OCI-M2 (cell line): ENCODE data around the gene TLE5.
"Not testable (repeated sequence)": the region's sequence is repeated elsewhere in the genome, so short reads cannot be mapped to it uniquely, and the experiment has no call there.

Experiments
- DNase-seq: peaks from one replicate; lab custom pipeline; 2025; ENCODE audit not compliant: unreplicated experiment; lab: John Stamatoyannopoulos, UW

TLE5 gene

DNA sequence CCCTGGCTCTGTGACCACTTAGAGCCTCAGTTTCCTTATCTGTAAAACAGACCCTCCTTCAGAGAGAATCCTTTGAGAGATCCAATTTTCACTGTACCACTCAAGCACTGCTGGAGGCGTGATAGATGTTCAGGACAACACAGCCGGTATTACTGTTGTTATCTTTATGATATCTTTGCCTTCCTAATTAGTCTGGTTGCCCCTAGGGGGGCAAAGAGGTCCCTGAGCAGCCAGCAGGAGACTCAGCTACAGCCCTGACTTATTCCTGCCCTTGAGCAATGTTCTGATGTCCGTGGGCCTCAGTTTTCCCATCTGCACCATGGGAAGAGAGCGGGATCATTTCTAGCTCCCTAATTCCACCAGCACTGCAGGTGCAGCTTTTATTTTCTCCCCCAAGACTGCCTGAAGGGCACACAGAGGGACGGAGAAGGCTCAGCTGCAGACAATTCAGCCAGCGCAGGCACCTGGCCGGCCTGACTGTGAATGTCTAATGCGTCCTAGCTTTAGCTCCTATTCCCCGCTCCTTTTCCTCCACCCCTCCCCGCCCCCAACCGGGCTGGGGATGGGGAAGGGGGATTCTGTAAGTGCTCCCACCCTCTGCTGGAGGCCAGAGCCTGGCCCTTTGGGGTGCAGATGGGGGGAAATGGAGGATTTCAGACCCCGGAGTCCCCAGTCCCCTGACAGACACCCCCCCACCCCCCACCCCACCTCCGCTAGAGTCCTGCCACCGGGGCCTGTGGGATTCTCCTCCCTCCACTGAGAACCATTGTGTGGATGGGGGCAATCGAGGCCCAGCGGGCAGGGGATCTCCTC, 16.2 kb downstream of the TLE5 start:
- no peak for DNase-seq

DNA sequence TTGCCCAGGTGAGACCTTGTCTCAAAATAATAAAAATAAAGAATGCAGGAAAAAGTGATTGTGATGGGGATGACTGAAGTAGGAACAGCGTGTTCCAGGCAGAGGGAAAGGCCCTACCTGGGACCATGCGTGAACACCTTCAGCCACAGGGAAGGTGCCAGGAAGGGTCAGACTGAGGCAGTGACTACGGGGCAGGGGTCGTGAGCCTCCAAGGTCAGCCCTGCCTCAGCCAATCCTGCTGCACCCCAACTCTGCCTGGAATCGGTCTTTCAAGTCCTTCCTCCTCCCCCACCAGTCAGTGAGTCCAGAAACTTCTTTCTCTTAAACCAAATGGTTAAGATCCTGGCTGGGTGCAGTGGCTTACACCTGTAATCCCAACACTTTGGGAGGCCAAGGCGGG, 17.1 kb downstream of the TLE5 start:
- no peak for DNase-seq

DNA sequence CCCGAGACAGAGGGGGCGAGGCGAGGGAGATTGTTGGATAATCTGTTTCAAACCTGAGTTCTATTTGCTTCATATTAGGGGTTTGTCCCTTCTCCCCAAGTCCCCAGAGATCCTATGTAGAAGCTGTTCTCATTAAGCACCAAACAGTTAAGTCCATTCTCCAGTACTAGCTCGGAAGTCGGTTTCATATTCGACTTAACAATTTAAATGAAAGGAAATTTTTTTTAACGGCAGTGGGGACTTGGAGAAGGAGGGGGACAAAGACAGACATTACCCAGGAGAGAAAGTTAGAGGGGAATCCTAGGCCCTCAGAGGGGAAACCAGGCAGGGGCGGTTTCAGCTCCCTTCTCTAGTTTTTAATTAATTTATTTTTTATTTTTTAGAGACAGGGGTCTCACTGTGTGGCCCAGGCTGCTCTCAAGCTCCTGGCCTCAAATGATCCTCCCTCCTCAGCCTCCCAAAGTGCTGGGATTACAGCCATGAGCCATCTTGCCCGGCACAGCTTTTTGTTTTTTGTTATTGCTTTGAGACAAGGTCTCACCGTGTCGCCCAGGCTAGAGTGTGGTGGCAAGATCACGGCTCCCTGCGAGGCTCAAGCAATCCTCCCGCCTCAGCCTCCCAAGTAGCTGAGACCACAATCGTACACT, 19.6 kb downstream of the TLE5 start:
- DNase-seq = no peak

DNA sequence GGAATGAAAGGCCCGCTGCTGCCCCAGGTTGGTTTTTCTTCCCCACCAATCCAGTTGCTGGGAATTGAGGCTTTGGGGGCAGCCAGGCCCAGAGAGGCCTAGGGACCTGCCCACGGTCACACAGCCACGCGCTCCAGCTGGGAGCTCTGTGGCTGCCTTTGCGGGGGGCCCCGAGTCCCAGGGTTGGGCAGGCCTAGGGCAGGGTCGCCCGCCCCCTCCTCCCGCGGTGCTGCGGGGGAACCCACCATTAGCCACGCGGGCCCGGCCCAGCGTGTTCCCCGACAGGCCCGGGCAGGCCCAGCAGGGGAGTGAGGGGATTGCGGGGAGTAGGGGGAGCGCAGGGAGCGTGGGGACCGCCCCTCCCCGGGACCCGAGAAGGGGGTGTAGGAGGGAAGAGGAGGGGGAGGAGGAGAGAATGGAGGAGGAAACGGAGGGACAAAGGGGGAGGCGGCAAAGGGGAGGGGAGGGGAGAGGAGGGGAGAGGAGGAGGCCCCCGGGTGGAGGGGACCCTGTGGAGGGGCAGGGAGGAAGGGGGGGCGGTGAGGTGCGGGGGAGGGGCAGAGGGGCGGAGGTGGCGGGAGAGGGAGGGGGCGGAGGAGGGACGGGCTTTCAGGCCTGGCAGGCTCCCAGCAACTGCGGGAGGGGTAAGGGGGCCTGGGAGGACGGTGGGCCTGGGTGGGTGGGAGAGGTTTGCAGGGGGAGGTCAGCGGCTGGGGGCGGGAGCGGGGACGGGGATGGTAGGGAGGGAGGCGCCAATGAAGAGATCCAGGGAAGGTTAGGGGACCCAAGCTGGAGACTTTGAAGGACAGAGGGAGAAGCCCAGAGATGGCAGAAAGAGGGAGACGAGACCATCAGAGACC, 20.3 kb downstream of the TLE5 start:
- DNase-seq = no peak

DNA sequence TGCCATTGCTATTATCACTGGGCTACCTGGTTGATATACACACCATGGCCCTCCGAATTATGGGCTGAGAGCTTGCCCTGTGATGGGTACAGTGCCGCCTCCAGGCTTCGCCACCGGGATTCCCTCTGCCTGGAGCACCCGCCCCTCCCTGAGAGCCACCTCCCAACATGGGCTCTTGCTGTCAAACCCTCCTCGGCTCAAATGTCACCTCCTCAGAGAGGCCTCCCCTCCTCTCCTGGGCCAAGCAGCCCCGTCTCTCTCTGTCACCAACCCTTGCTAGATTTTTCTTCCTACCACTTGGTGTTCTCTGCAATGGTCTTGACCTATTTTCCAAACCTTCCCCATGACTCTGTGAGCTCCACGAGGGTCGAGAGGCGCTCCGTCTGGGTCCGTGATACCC, 21.0 kb downstream of the TLE5 start:
- DNase-seq = no peak

DNA sequence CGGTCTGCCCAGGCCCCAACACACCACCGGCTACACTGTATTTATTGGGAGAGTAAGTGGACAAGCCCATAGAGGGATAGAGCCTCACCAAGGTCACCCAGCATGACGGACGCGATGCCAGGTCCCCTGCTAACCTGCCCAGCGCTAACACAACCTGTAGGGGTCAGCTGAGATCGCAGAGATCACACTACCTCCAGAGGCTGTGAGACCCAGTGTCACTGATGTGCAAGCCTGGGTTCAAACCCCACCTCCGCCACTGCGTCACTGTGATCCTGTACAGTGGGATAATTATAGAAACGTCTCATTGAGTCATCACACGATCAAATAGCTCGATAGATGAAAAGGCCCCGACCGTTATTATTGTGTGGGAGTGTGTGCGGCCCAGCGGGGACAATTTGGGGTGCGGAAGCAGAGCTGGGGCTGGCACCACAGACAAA, 22.6 kb downstream of the TLE5 start:
- DNase-seq = no peak

DNA sequence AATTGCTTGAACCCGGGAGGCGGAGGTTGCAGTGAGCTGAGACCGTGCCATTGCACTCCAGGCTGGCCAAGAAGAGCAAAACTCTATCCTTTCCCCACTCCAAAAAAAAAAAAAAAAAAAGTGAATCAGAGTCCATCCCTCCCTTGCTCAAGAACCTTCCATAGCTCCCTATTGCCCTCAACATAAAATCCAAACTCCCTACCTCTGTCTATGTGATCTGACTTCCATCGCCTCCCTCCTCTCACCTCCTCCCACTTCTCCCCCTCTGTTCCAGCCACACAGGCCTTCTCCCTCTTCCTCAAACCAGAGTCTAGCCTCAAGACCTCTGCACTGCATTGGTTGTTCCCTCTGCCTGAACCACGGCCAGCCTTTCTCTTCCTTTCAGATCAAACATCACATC, 23.2 kb downstream of the TLE5 start:
- DNase-seq = no peak

DNA sequence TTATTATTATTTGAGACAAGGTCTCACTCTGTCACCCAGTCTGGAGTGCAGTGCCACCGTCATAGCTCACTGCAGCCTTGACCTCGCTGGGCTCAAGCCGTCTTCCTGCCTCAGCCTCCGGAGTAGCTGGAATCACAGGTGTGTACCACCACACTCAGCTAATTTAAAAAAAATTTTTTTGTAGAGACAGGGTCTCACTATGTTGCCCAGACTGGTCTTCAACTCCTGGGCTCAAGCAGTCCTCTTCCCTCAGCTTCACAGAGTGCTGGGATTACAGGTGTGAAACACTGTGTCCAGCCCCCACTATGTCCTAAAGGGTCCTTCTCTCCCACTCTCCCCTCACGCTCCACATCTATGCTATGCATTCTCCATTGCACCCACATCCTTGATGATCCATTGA, 24.1 kb downstream of the TLE5 start:
- no peak for DNase-seq

DNA sequence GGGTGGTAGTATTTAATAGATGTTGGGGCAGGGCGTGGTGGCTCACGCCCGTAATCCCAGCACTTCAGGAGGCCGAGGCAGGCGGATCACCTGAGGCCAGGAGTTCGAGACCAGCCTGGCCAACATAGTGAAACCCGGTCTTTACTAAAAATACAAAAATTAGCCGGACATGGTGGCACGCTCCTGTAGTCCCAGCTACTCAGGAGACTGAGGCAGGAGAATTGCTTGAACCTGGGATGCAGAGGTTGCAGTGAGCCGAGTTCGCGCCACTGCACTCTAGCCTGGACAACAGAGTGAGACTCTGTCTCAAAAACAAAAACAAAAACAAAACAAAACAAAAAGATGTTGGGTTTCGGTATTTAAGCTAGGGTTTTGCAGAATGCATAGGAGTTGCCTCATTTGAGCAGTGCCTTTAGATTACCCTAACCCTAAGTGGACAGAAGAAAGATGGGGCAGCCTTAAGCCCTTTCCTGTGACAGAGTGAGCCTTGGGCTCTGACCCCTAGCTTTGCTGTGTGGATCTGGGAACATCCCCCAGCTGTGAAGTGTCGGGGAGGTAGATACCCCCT, 25.2 kb downstream of the TLE5 start:
- not testable (repeated sequence) for DNase-seq

DNA sequence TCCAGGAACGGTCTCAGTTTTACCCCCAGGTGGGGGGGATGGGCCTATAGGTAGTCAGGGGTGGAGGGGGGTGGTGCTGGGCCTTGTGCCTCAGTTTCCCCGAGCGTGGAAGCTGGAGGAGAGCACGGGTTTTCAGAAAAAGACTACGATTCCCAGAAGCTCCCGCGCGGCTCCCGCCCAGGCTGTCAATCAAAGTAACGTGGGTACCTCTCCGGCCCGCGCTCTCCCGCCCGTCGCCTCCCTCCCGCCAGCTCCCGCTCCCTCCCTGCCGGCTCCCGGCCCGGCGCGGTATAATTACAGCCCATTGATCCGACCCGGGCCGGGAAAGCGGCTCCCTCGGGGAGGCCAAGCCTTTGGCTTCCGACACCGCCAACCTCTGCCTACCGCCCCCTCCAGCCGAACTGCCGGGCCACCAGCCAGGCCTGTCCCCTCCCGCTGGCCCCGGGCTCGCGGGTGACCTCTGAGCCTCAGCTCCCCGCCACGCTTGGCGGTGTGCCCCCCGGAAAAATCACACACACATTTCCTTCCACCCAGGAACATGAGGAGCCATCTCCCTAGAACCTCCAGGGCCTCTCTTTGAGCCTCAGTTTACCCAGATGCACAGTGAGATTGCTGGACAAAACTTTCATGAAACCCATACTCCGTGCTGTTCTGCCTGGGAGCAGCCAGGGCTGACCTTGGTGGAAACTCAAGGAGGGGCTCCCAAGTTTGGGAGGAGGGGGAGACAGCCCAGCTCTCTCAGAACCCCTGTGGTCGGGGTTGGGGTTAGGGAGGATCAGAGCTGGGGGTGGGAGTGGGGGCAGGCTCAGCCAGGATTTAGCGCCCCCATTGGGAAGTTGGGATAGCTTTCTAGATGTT, 25.9 kb downstream of the TLE5 start:
- peak; percentile 58 for DNase-seq

DNA sequence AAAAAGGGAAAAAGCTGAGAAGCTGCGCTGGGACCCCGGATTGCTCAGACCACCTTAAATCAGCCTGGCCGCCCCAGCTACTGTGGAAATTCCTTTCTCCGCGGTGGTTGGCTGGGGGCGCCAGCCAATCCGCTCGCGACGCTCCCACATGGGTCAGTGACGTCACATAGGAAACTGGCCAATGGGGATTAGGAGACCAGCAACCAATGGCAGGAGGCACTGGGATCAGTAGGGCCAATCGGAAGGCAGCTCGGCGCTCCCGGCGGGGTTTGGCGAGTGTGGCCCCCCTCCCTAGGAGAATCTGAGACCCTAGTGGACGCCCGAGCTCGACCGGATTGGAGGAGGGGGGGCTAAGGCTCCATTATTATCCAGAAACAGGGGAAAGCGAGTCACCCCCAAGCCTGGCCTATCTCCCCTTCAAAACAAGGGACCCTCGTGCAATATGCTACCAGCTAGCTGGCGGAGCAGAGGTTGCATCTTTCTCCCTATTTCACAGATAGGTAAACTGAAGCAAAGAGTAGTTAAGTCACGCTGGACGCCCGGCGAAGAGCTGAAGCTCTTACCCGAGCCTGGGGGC, 26.7 kb downstream of the TLE5 start:
- DNase-seq = peak; percentile 83

DNA sequence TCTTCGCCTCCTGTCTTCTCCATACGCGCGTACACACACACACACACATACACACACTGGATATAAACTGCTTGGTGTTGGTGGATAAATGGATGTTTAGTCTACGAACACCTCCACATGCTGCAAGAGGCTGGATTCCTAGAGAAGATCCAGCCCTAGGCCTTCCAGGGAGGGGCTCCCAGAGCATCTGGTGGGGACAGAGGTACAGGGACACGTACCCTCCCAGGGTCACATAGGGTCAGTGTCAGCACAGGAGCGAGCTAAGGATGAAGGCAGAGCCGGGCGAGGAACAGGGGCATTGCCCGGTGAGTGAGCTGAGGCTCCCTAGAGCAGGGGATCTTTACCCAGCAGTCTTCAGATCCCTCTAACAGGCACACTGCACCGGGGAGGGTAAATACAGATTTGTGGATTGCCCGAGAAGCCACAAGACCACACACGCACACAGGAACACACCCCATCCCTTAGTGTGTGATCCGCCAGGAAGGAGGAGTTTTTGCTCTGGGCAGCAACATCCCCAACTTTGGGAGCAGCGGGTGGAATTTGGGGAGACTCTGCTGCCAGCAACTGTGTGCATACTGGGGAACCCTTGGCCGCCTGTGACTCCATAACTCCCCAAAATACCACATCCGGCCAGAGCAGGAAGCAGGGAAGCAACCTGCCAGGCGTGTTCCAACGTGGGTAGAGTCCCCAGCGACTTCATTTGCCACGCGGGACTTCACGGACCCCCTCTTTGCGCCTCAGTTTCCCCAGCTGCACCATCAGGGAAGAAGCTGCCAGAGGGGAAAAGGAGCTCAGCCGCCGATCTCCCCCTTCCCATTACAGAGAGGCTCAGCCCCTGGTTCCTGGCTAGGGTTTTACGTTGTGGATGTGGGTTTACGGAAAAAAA, 27.4 kb downstream of the TLE5 start:
- DNase-seq = no peak

DNA sequence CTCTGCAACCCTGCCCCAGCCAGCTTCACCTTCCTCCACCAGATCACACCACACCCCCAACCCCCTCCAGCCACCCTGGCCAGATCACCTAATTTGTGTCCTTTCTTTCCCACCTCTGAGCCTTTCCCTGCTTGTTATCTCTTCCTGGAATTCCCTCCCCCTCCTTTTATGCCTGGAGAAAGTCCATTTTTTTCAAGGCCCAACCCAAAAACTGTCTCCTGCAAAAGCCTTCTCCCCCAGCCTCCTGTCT, 28.0 kb downstream of the TLE5 start:
- DNase-seq = no peak

DNA sequence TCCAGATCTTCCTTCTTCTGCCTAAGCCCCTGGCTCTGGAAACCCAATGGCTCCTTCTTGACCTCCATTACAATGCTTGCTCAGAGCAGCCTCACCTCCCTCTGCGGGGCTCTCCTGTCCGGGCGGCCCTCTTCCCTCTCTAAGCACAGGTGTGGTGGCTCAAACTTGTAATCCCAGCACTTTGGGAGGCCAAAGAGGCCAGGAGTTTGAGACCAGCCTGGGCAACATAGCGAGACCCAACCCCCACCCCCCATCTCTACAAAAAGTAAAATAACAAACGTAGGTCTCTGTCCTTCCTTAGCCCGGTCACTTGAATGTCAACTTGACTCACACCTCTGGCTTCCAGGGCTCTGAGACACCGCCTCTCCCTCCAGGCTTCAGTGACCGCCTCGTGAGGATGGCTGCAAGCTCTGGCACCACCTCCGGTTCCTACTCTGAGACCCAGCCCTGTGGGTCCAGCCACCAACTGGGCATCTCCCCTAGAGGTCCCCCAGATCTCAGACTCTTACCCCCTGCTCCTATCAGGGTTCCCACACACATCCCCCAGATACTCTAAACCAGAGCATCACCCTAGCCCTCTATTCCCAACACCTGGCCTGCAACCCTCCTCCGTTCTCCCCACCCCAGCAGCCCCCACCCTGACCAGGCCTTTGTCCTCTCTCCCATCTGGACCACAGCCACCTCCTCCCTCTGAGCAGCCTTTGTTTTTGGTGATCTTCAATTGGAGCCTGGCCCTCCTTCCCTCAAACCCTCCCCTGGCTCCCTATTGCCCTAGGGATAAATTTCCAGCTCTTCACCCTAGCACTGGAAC, 28.5 kb downstream of the TLE5 start:
- no peak for DNase-seq

DNA sequence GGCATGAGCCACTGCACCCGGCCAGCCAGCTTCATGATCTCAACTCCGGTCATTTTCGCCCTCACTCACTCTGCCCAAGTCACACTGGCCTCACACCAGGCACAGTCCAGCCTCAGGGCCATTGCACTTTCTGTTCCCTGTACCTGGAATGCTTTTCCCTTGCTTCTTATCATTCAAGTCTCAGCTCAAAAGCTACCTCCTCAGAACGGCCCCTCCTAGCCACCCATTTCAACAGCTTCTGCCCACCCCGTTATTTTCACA, 30.8 kb downstream of the TLE5 start:
- no peak for DNase-seq

DNA sequence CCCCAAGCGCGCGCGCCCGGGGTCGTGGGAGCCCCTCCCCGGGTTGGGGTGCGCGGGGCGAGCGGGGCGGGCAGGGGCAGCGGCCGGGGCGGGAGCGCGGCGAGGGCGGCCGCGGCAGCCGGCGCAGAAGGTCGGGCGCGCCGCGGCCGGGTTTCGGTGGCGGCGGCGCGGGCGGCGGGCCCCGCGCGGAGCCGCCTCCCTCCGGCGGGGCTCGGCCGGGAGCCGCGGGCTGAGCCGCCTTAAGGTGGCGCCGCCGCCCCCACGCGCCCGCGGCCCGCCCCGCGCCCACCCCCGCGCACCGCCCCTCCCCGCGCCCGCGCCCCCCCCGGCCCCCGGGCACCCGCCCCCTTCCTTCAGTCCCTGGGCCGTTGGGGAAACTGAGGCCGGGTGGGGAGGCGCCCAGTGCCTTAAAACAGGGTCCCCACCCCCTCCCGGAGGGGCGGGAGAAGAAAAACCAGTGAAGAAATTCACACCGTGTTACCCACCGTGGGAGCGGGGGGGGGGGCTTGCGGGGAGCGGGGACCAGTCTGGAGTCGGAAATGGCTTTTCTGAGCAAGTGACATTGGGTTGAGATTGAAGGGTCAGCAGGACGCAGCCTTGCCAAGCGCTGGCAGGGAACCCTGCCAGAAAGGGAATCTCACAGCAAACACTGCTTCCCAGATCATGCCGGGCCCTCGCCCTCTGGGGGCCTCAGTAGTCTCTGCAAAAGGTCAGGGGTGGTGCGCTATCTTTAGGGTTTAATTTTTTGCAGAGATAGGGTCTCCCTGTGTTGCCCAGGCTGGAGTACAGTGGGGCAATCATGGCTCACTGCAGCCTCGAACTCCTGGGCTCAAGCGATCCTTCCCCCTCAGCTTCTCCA, 33.0 kb downstream of the TLE5 start, which contains the start of gene TLE2:
Gene TLE2, minus strand, starts transcription at position 216 of the 859 bp plus-strand sequence. CDS start 376 bp downstream, outside the sequence.
- DNase-seq = no peak

DNA sequence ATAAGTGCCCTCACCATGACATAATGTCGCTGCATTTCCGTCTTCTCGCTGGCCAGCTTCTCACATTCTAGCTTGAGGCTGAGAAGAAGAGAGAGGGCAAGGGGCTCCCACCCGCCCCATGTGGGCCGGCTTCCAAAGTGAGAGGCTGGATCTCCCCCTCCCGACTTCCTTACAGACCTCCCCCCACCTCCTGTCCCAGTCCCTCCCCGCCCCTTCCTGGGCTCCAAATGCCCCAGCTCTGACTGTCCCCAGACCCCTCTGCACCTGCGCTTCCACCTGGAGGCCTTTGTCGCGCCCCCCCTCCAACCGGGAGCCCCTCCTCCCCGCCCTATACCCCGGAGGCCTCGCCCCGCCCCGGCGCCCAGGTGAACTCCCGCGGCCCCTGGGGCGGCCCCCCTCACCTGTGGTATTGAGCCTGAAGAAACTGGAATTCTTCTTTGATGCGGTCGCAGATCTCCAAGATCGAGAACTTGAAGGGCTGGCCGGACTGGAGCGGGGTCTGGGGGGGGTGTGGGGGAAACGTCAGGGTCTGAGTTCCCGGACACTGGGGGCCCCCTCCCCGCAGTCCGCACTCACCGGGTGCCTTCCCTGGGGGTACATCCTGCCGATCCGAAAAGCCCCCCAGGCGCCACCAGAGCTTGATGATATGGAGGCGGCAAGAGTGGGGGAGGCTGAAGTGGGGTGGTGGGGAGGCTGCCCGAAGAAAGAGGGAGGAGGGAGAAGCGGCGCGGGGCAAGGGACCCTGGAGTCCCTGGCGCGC, 33.8 kb downstream of the TLE5 start:
- DNase-seq = no peak
